Neutrophil (primary cell): ENCODE measurements around the gene KCNK6.
A peak's percentile ranks its signal among the peaks of the same experiment; 100 is the strongest.

Experiments used
- H3K27ac ChIP-seq: fragments of 200-600 bp; sonication (generic); 2 replicates; pipeline ENCODE4 v1.5.1; 2016; ENCODE audit warnings: mild to moderate bottlenecking, moderate library complexity
- H3K27me3 ChIP-seq: fragments of 200-600 bp; sonication (generic); 2 replicates; pipeline ENCODE4 v1.6.0; 2016; ENCODE audit warnings: mild to moderate bottlenecking
- H3K36me3 ChIP-seq: fragments of 200-600 bp; sonication (generic); 2 replicates; pipeline ENCODE4 v1.5.1; 2017
- H3K4me1 ChIP-seq, 2 experiments: fragments of 200-600 bp in 1 of 2; sonication (generic) in 1 of 2; 1 replicate in 1 of 2; 2 replicates in 1 of 2; pipeline versions ENCODE4 v1.5.1 to v1.6.1; 2013 to 2016; ENCODE audit warnings: low read depth in 1 of 2, low read length in 1 of 2, mild to moderate bottlenecking in 1 of 2, moderate library complexity in 1 of 2; ENCODE audit not compliant: control insufficient read depth in 1 of 2, insufficient read depth in 1 of 2
- H3K4me3 ChIP-seq, 2 experiments: fragments of 200-600 bp in 1 of 2; sonication (generic) in 1 of 2; 1 replicate in 1 of 2; 2 replicates in 1 of 2; pipeline ENCODE4 v1.5.1; 2013 to 2016; ENCODE audit warnings: low read depth in 1 of 2, low read length in 1 of 2, mild to moderate bottlenecking in 1 of 2, moderate library complexity in 1 of 2
- H3K9me3 ChIP-seq: fragments of 200-600 bp; sonication (generic); 2 replicates; pipeline ENCODE4 v1.5.1; 2016
- TF ChIP-seq, protein P1 (sequence below): fragments of 200-600 bp; sonication (generic); IDR thresholded peaks from 2 replicates; pipeline ENCODE4 v1.5.1; 2016; ENCODE audit warnings: antibody characterized with exemption

KCNK6 gene

DNA sequence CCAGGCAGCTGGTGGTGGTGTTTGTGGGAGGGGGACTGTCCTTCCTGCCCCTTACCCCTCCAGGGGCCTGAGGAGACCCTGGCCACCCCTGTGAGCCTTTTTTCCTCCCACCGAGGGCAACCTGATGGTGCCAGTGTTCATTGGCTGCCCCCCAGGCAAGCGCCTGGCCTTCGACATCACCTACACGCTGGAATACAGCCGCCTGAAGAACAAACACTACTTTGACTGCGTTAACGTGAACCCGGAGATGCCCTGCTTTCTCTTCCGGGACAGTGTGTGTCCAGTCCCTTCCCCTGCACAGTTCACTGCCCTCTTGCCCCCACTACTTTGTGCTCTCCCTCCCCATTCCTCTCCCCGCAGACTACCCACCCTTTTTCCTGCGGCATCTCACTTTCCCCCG is 47.4 kb downstream of the KCNK6 start:
- TF ChIP-seq, protein P1, sequence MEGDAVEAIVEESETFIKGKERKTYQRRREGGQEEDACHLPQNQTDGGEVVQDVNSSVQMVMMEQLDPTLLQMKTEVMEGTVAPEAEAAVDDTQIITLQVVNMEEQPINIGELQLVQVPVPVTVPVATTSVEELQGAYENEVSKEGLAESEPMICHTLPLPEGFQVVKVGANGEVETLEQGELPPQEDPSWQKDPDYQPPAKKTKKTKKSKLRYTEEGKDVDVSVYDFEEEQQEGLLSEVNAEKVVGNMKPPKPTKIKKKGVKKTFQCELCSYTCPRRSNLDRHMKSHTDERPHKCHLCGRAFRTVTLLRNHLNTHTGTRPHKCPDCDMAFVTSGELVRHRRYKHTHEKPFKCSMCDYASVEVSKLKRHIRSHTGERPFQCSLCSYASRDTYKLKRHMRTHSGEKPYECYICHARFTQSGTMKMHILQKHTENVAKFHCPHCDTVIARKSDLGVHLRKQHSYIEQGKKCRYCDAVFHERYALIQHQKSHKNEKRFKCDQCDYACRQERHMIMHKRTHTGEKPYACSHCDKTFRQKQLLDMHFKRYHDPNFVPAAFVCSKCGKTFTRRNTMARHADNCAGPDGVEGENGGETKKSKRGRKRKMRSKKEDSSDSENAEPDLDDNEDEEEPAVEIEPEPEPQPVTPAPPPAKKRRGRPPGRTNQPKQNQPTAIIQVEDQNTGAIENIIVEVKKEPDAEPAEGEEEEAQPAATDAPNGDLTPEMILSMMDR, result no peak
- Histone ChIP-seq H3K9me3 (no peaks in the 10 kb centered on the region), H3K4me3 (no peak overlapping the region)

GRCh38 chr19:38369584-38369983 is 49.9 kb downstream of the KCNK6 start:
- Histone ChIP-seq H3K4me3 (no peak overlapping the region), H3K36me3 (no peaks in the 10 kb centered on the region), H3K4me1 (peaks cover 3 to 5% of the 10 kb centered on the region in 2 experiments), H3K9me3 (no peaks in the 10 kb centered on the region), H3K27ac (no peak overlapping the region), H3K27me3 (peaks cover 29% of the 10 kb centered on the region)
- TF ChIP-seq, protein P1, result no peak

More for the DNA sequence above, 47.4 kb downstream of the KCNK6 start:
- H3K4me1 ChIP-seq, result peaks cover 10 to 11% of the 10 kb centered on the region in 2 experiments
- H3K27ac ChIP-seq, result no peak overlapping the region
- peaks cover 44% of the 10 kb centered on the region for H3K27me3 ChIP-seq
- no peaks in the 10 kb centered on the region for H3K36me3 ChIP-seq

- TF ChIP-seq, protein P1, result no peak
Measured at GRCh38 chr19:38370299-38370698, 50.7 kb downstream of the KCNK6 start.

GRCh38 chr19:38371081-38371480 is 51.4 kb downstream of the KCNK6 start:
- Histone ChIP-seq H3K4me1 (peaks cover 16% of the 10 kb centered on the region in 2 experiments), H3K36me3 (no peaks in the 10 kb centered on the region), H3K4me3 (no peak overlapping the region), H3K9me3 (no peaks in the 10 kb centered on the region), H3K27me3 (peaks cover 24% of the 10 kb centered on the region), H3K27ac (no peak overlapping the region)
- TF ChIP-seq, protein P1, result no peak

More at GRCh38 chr19:38370299-38370698, 50.7 kb downstream of the KCNK6 start:
- no peak overlapping the region for H3K4me3 ChIP-seq
- peaks cover 8 to 9% of the 10 kb centered on the region in 2 experiments for H3K4me1 ChIP-seq
- H3K27ac ChIP-seq, result no peak overlapping the region
- peaks cover 24% of the 10 kb centered on the region for H3K27me3 ChIP-seq
- no peaks in the 10 kb centered on the region for H3K9me3 ChIP-seq
- no peaks in the 10 kb centered on the region for H3K36me3 ChIP-seq

- Histone ChIP-seq H3K4me1 (peaks cover 16% of the 10 kb centered on the region in 2 experiments), H3K27ac (peak overlapping the region; percentile 96), H3K27me3 (peaks cover 24% of the 10 kb centered on the region), H3K4me3 (peak overlapping the region; percentile 93 to 98), H3K36me3 (peaks cover 18% of the 10 kb centered on the region), H3K9me3 (no peaks in the 10 kb centered on the region)
- TF ChIP-seq, protein P1, result no peak
Measured at GRCh38 chr19:38373907-38374331, 54.3 kb downstream of the KCNK6 start.
